Mucosa of stomach (tissue), 1 donor: ENCODE results near the gene SLC38A3.

Experiments used
- H3K27me3 ChIP-seq: one replicate; pipeline ENCODE4 v1.7.0; 2013; ENCODE audit warnings: mild to moderate bottlenecking, low read length; ENCODE audit not compliant: control insufficient read depth, insufficient read depth
- H3K36me3 ChIP-seq: one replicate; pipeline ENCODE4 v1.7.0; 2013; ENCODE audit warnings: low read length; ENCODE audit not compliant: control insufficient read depth, insufficient read depth
- H3K4me1 ChIP-seq: one replicate; pipeline ENCODE4 v1.7.0; 2013; ENCODE audit warnings: mild to moderate bottlenecking, low read length; ENCODE audit not compliant: control insufficient read depth, insufficient read depth
- H3K4me3 ChIP-seq: one replicate; pipeline ENCODE4 v1.7.0; 2013; ENCODE audit warnings: low read length
- H3K9ac ChIP-seq: one replicate; pipeline ENCODE4 v1.7.0; 2013; ENCODE audit warnings: mild to moderate bottlenecking, low read length, moderate library complexity
- H3K9me3 ChIP-seq: one replicate; pipeline ENCODE4 v1.7.0; 2013; ENCODE audit warnings: mild to moderate bottlenecking, low read length, moderate library complexity; ENCODE audit not compliant: control insufficient read depth
- donor health status: Pancreatic carcinoma.

SLC38A3 gene

GRCh38 chr3:50233176-50233575 is 28.1 kb downstream of the SLC38A3 start:
- no peaks in the 10 kb centered on the region for H3K36me3 ChIP-seq
- H3K4me3 ChIP-seq: no peak overlapping the region
- H3K9ac ChIP-seq: no peak overlapping the region
- H3K9me3 ChIP-seq: no peaks in the 10 kb centered on the region
- H3K27me3 ChIP-seq: peaks cover 12% of the 10 kb centered on the region
- peaks cover 46% of the 10 kb centered on the region for H3K4me1 ChIP-seq

GRCh38 chr3:50235716-50236483 is 30.8 kb downstream of the SLC38A3 start, which contains the start of gene GNAI2:
GNAI2 (plus strand) TSS chr3:50236204; CDS start chr3:50236336, 132 bp downstream.
- Histone ChIP-seq H3K9ac (peak within 1 kb of the TSS; percentile 78), H3K36me3 (no peaks in the 10 kb centered on the region), H3K4me1 (peaks cover 52% of the 10 kb centered on the region), H3K4me3 (peak within 1 kb of the TSS; percentile 87), H3K9me3 (no peaks in the 10 kb centered on the region), H3K27me3 (peaks cover 12% of the 10 kb centered on the region)

GRCh38 chr3:50236484-50237132 is 31.5 kb downstream of the SLC38A3 start:
- H3K4me1 ChIP-seq: peaks cover 59% of the 10 kb centered on the region
- peak overlapping the region; percentile 87 for H3K4me3 ChIP-seq
- no peaks in the 10 kb centered on the region for H3K36me3 ChIP-seq
- peak overlapping the region; percentile 78 for H3K9ac ChIP-seq
- no peaks in the 10 kb centered on the region for H3K9me3 ChIP-seq
- H3K27me3 ChIP-seq: peaks cover 12% of the 10 kb centered on the region

GRCh38 chr3:50237133-50237651 is 32.1 kb downstream of the SLC38A3 start:
- Histone ChIP-seq H3K27me3 (peaks cover 12% of the 10 kb centered on the region), H3K9me3 (no peaks in the 10 kb centered on the region), H3K4me1 (peaks cover 65% of the 10 kb centered on the region), H3K9ac (peak overlapping the region; percentile 78), H3K36me3 (no peaks in the 10 kb centered on the region), H3K4me3 (peak overlapping the region; percentile 87)

- peak overlapping the region; percentile 87 for H3K4me3 ChIP-seq
- peak overlapping the region; percentile 78 for H3K9ac ChIP-seq
- peaks cover 12% of the 10 kb centered on the region for H3K27me3 ChIP-seq
- peaks cover 72% of the 10 kb centered on the region for H3K4me1 ChIP-seq
- no peaks in the 10 kb centered on the region for H3K36me3 ChIP-seq
- H3K9me3 ChIP-seq: no peaks in the 10 kb centered on the region
Measured at GRCh38 chr3:50237754-50238548, 32.9 kb downstream of the SLC38A3 start.

GRCh38 chr3:50238549-50239026 is 33.5 kb downstream of the SLC38A3 start:
- H3K4me1 ChIP-seq: peaks cover 79% of the 10 kb centered on the region

DNA sequence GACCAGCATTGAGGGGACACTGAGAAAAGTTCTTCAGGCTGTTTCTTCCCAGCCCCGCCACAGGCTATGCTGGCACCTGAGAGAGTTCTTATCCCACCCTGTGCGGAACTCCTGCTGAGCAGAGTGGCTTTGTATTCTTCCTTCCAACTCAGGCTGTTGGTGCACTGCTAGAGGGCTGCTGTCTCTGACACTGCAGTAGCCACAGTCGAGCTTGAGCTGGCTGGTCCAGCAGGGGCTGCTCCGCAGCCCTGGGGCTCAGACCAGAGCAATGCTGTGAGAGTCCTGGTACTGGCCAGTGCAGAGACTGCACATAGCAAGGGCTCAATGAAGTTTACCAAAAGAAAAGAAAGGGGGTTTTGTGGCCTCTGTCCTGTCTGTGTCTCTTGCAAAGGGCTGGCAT is 34.6 kb downstream of the SLC38A3 start:
- Histone ChIP-seq H3K4me3 (no peak overlapping the region), H3K36me3 (no peaks in the 10 kb centered on the region), H3K9me3 (no peaks in the 10 kb centered on the region), H3K27me3 (peaks cover 12% of the 10 kb centered on the region), H3K4me1 (peaks cover 82% of the 10 kb centered on the region), H3K9ac (no peak overlapping the region)

More at GRCh38 chr3:50238549-50239026, 33.5 kb downstream of the SLC38A3 start:
- H3K9ac ChIP-seq: peak overlapping the region; percentile 78
- no peaks in the 10 kb centered on the region for H3K9me3 ChIP-seq
- peaks cover 12% of the 10 kb centered on the region for H3K27me3 ChIP-seq
- H3K4me3 ChIP-seq: peak overlapping the region; percentile 87
- H3K36me3 ChIP-seq: no peaks in the 10 kb centered on the region

- Histone ChIP-seq H3K4me1 (peaks cover 80% of the 10 kb centered on the region), H3K4me3 (no peak overlapping the region), H3K36me3 (no peaks in the 10 kb centered on the region), H3K9me3 (no peaks in the 10 kb centered on the region), H3K9ac (no peak overlapping the region), H3K27me3 (peaks cover 12% of the 10 kb centered on the region)
Measured at GRCh38 chr3:50241163-50241562, 36.1 kb downstream of the SLC38A3 start.

- Histone ChIP-seq H3K4me3 (no peak overlapping the region), H3K36me3 (no peaks in the 10 kb centered on the region), H3K27me3 (peaks cover 9% of the 10 kb centered on the region)
Measured at GRCh38 chr3:50241713-50242380, 36.8 kb downstream of the SLC38A3 start.

GRCh38 chr3:50242381-50242770 is 37.3 kb downstream of the SLC38A3 start:
- H3K4me3 ChIP-seq: no peak overlapping the region
- peaks cover 81% of the 10 kb centered on the region for H3K4me1 ChIP-seq
- H3K9ac ChIP-seq: peak overlapping the region; percentile 7
- no peaks in the 10 kb centered on the region for H3K36me3 ChIP-seq
- H3K27me3 ChIP-seq: peaks cover 4% of the 10 kb centered on the region
- no peaks in the 10 kb centered on the region for H3K9me3 ChIP-seq

More at GRCh38 chr3:50241713-50242380, 36.8 kb downstream of the SLC38A3 start:
- H3K9ac ChIP-seq: peak overlapping the region; percentile 7
- H3K9me3 ChIP-seq: no peaks in the 10 kb centered on the region
- peaks cover 81% of the 10 kb centered on the region for H3K4me1 ChIP-seq

DNA sequence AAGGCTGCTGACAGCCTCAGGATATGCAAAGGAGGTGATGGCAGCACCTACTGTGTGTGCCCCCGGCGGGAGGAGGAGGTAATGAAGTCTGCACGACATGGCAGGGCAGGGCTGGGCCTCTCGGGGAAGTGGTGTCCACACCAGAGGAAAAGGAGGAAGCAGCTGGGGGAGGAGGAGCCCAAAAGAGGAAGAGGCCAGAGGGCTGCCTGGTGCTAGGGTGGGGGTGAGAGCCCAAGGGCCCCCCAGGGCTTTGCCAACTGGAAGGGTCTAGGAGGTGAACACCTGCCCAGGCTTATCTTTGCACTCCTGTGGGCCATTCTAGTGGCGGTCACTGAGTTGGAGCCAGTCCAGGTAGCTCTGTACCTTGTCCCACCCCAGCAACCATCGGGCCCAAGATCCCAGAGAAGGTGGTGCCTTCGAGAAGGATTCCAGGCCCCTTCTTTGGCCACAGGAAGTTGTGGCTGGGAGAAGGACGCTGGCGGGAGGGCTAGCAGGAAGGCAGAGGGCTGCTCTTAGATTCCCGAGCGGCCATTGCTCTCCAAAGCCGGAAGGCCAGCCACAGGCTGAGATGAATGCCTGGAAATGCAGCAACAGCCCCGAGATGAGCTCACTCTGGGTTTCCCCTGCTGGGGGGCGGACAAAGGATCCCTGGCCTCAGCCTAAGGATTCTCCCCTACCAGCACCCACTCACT is 37.9 kb downstream of the SLC38A3 start:
- no peak overlapping the region for H3K4me3 ChIP-seq
- H3K27me3 ChIP-seq: no peaks in the 10 kb centered on the region
- peak overlapping the region; percentile 7 for H3K9ac ChIP-seq
- H3K9me3 ChIP-seq: no peaks in the 10 kb centered on the region
- peaks cover 81% of the 10 kb centered on the region for H3K4me1 ChIP-seq
- no peaks in the 10 kb centered on the region for H3K36me3 ChIP-seq
